ENCODE measurements around the gene TXLNG.
"Not testable (repeated sequence)": the region's sequence is repeated elsewhere in the genome, so short reads cannot be mapped to it uniquely, and the experiment has no call there.

Gene TXLNG

GRCh38 chrX:16786139-16786790, at the start of gene TXLNG:
TXLNG (plus strand) TSS chrX:16786466; CDS start chrX:16786488, 22 bp downstream.
- Mint-ChIP-seq H3K36me3 (no peaks in the 10 kb centered on the region), H3K4me3 (peak within 1 kb of the TSS; percentile 92), H3K4me1 (no peaks in the 10 kb centered on the region), H3K27ac (peak within 1 kb of the TSS; percentile 68), H3K27me3 (no peaks in the 10 kb centered on the region), H3K9me3 (no peaks in the 10 kb centered on the region)
- peak; percentile 99 for ATAC-seq

- Mint-ChIP-seq H3K4me1 (peaks cover 5% of the 10 kb centered on the region), H3K36me3 (peaks cover 32% of the 10 kb centered on the region)
- ATAC-seq: no peak
These were observed 49.2 kb upstream of the TXLNG start for GRCh38 chrX:16737024-16737423.

GRCh38 chrX:16739574-16739973, 46.7 kb upstream of the TXLNG start:
- Mint-ChIP-seq H3K4me3 (no peak overlapping the region), H3K36me3 (peaks cover 38% of the 10 kb centered on the region), H3K27me3 (no peaks in the 10 kb centered on the region), H3K4me1 (no peaks in the 10 kb centered on the region), H3K27ac (no peak overlapping the region), H3K9me3 (no peaks in the 10 kb centered on the region)
- no peak for ATAC-seq

More at GRCh38 chrX:16737024-16737423, 49.2 kb upstream of the TXLNG start:
- Mint-ChIP-seq H3K4me3 (no peak overlapping the region), H3K9me3 (no peaks in the 10 kb centered on the region), H3K27me3 (no peaks in the 10 kb centered on the region), H3K27ac (no peak overlapping the region)

GRCh38 chrX:16743604-16744325, 42.5 kb upstream of the TXLNG start:
- Mint-ChIP-seq H3K4me3 (no peak overlapping the region), H3K27me3 (no peaks in the 10 kb centered on the region), H3K36me3 (peaks cover 34% of the 10 kb centered on the region), H3K27ac (no peak overlapping the region), H3K9me3 (no peaks in the 10 kb centered on the region), H3K4me1 (no peaks in the 10 kb centered on the region)
- no peak for ATAC-seq

GRCh38 chrX:16745102-16745501, 41.2 kb upstream of the TXLNG start:
- no peaks in the 10 kb centered on the region for H3K9me3 Mint-ChIP-seq
- no peaks in the 10 kb centered on the region for H3K4me1 Mint-ChIP-seq
- no peaks in the 10 kb centered on the region for H3K27me3 Mint-ChIP-seq
- H3K36me3 Mint-ChIP-seq: peaks cover 26% of the 10 kb centered on the region
- no peak overlapping the region for H3K4me3 Mint-ChIP-seq
- H3K27ac Mint-ChIP-seq: no peak overlapping the region
- no peak for ATAC-seq

GRCh38 chrX:16745659-16746058, 40.6 kb upstream of the TXLNG start:
- H3K9me3 Mint-ChIP-seq: no peaks in the 10 kb centered on the region
- no peak for ATAC-seq
- peaks cover 20% of the 10 kb centered on the region for H3K36me3 Mint-ChIP-seq
- no peak overlapping the region for H3K4me3 Mint-ChIP-seq
- no peaks in the 10 kb centered on the region for H3K4me1 Mint-ChIP-seq
- H3K27ac Mint-ChIP-seq: no peak overlapping the region
- H3K27me3 Mint-ChIP-seq: no peaks in the 10 kb centered on the region

GRCh38 chrX:16748425-16748824, 37.8 kb upstream of the TXLNG start:
- H3K27ac Mint-ChIP-seq: no peak overlapping the region
- peaks cover 22% of the 10 kb centered on the region for H3K36me3 Mint-ChIP-seq
- no peak for ATAC-seq
- H3K9me3 Mint-ChIP-seq: no peaks in the 10 kb centered on the region
- H3K4me3 Mint-ChIP-seq: no peak overlapping the region
- no peaks in the 10 kb centered on the region for H3K27me3 Mint-ChIP-seq
- H3K4me1 Mint-ChIP-seq: no peaks in the 10 kb centered on the region

GRCh38 chrX:16750136-16750535, 36.1 kb upstream of the TXLNG start:
- no peak overlapping the region for H3K4me3 Mint-ChIP-seq
- H3K27me3 Mint-ChIP-seq: no peaks in the 10 kb centered on the region
- H3K27ac Mint-ChIP-seq: no peak overlapping the region
- H3K36me3 Mint-ChIP-seq: peaks cover 23% of the 10 kb centered on the region
- ATAC-seq: no peak
- H3K4me1 Mint-ChIP-seq: no peaks in the 10 kb centered on the region
- no peaks in the 10 kb centered on the region for H3K9me3 Mint-ChIP-seq

GRCh38 chrX:16754019-16754418, 32.2 kb upstream of the TXLNG start:
- no peaks in the 10 kb centered on the region for H3K27me3 Mint-ChIP-seq
- H3K9me3 Mint-ChIP-seq: no peaks in the 10 kb centered on the region
- no peak overlapping the region for H3K27ac Mint-ChIP-seq
- peaks cover 32% of the 10 kb centered on the region for H3K36me3 Mint-ChIP-seq
- H3K4me3 Mint-ChIP-seq: no peak overlapping the region
- H3K4me1 Mint-ChIP-seq: no peaks in the 10 kb centered on the region
- ATAC-seq: no peak

- Mint-ChIP-seq H3K9me3 (no peaks in the 10 kb centered on the region), H3K27ac (no peak overlapping the region), H3K4me1 (no peaks in the 10 kb centered on the region), H3K36me3 (peaks cover 32% of the 10 kb centered on the region), H3K4me3 (no peak overlapping the region), H3K27me3 (no peaks in the 10 kb centered on the region)
- no peak for ATAC-seq
These were observed 29.5 kb upstream of the TXLNG start for GRCh38 chrX:16756724-16757123.

- not testable (repeated sequence) for H3K4me1 Mint-ChIP-seq, H3K9me3 Mint-ChIP-seq, H3K27me3 Mint-ChIP-seq, H3K4me3 Mint-ChIP-seq, ATAC-seq, H3K27ac Mint-ChIP-seq, H3K36me3 Mint-ChIP-seq
These were observed 24.8 kb upstream of the TXLNG start for GRCh38 chrX:16761500-16761899.

GRCh38 chrX:16762579-16762978, 23.7 kb upstream of the TXLNG start:
- ATAC-seq: no peak

GRCh38 chrX:16765594-16765993, 20.7 kb upstream of the TXLNG start:
- no peak overlapping the region for H3K4me3 Mint-ChIP-seq
- no peak for ATAC-seq
- no peaks in the 10 kb centered on the region for H3K4me1 Mint-ChIP-seq

More at GRCh38 chrX:16762579-16762978, 23.7 kb upstream of the TXLNG start:
- Mint-ChIP-seq H3K27ac (no peak overlapping the region), H3K4me1 (no peaks in the 10 kb centered on the region), H3K27me3 (no peaks in the 10 kb centered on the region), H3K9me3 (no peaks in the 10 kb centered on the region), H3K36me3 (no peaks in the 10 kb centered on the region), H3K4me3 (no peak overlapping the region)

GRCh38 chrX:16770970-16771482, 15.2 kb upstream of the TXLNG start:
- H3K27me3 Mint-ChIP-seq: no peaks in the 10 kb centered on the region
- H3K4me3 Mint-ChIP-seq: no peak overlapping the region
- H3K9me3 Mint-ChIP-seq: no peaks in the 10 kb centered on the region
- no peaks in the 10 kb centered on the region for H3K36me3 Mint-ChIP-seq
- ATAC-seq: no peak
- no peaks in the 10 kb centered on the region for H3K4me1 Mint-ChIP-seq
- peak overlapping the region; percentile 55 for H3K27ac Mint-ChIP-seq

More at GRCh38 chrX:16765594-16765993, 20.7 kb upstream of the TXLNG start:
- Mint-ChIP-seq H3K27me3 (no peaks in the 10 kb centered on the region), H3K9me3 (no peaks in the 10 kb centered on the region), H3K36me3 (no peaks in the 10 kb centered on the region), H3K27ac (no peak overlapping the region)

GRCh38 chrX:16771483-16772398, 14.5 kb upstream of the TXLNG start:
- no peaks in the 10 kb centered on the region for H3K36me3 Mint-ChIP-seq
- H3K4me3 Mint-ChIP-seq: no peak overlapping the region
- H3K4me1 Mint-ChIP-seq: no peaks in the 10 kb centered on the region
- H3K27ac Mint-ChIP-seq: peak overlapping the region; percentile 55
- H3K27me3 Mint-ChIP-seq: no peaks in the 10 kb centered on the region
- peak; percentile 67 for ATAC-seq
- H3K9me3 Mint-ChIP-seq: no peaks in the 10 kb centered on the region
